Kidney (tissue), 14 donors: Measurements from ENCODE around the gene RAD51B. TPM values are rescaled to one million over a fixed set of nuclear protein-coding genes. Genes with fewer than 3 reads are reported as not detected.

Source experiments
- DNase-seq, 5 donors: peaks; one replicate each; pipeline ENCODE4 v3.0.0-alpha.2; 2013 to 2020
- FAIRE-seq: peaks from 2 replicates; lab custom pipeline; 2012; peaks lifted over from hg19 to GRCh38; lab: Jason Lieb, UNC
- H3K27ac ChIP-seq, 2 donors: one replicate each; pipeline ENCODE4 v1.7.0; 2013; ENCODE audit warnings: low read depth in 2 of 2, low read length in 2 of 2, inconsistent platforms in 1 of 2
- H3K27me3 ChIP-seq: one replicate; pipeline ENCODE4 v1.7.1; 2013; ENCODE audit warnings: low read length, inconsistent platforms; ENCODE audit not compliant: control insufficient read depth, insufficient read depth
- H3K36me3 ChIP-seq, 3 donors: one replicate each; pipeline versions ENCODE4 v1.7.0 to v1.7.1; 2013; ENCODE audit warnings: low read length in 3 of 3, control low read depth in 1 of 3, inconsistent platforms in 1 of 3; ENCODE audit not compliant: insufficient read depth in 3 of 3, control insufficient read depth in 2 of 3
- H3K4me1 ChIP-seq, 3 donors: one replicate each; pipeline versions ENCODE4 v1.7.0 to v1.7.1; 2013; ENCODE audit warnings: low read length in 3 of 3, inconsistent platforms in 1 of 3, low read depth in 1 of 3; ENCODE audit not compliant: control insufficient read depth in 2 of 3, insufficient read depth in 2 of 3
- H3K4me3 ChIP-seq, 3 donors: one replicate each; pipeline versions ENCODE4 v1.7.0 to v1.8.1; 2013; ENCODE audit warnings: low read length in 3 of 3, control low read depth in 1 of 3, inconsistent platforms in 1 of 3
- H3K9ac ChIP-seq, 3 donors: one replicate each; pipeline versions ENCODE4 v1.7.0 to v1.7.1; 2013; ENCODE audit warnings: low read length in 3 of 3, control low read depth in 1 of 3, inconsistent platforms in 1 of 3
- H3K9me3 ChIP-seq, 3 donors: one replicate each; pipeline versions ENCODE4 v1.7.0 to v1.7.1; 2013; ENCODE audit warnings: low read length in 3 of 3, control low read depth in 1 of 3, inconsistent platforms in 1 of 3; ENCODE audit not compliant: control insufficient read depth in 2 of 3, insufficient read depth in 1 of 3
- CTCF ChIP-seq: IDR thresholded peaks from 3 replicates; pipeline ENCODE4 v1.5.1; 2012; ENCODE audit warnings: mild to moderate bottlenecking, moderate library complexity, borderline replicate concordance; ENCODE audit not compliant: insufficient read depth; ENCODE audit errors: extremely low read depth
- intact Hi-C: fragments of 100-400 bp; cut with DNase I; formaldehyde crosslinking; loops from one replicate; pipeline ENCODE4 v1.11.1; 2022
- polyA plus RNA-seq: library from polyadenylated mRNA; stranded (reverse); fragments of 350-450 nt; fragmentation: Illumina TruSeq; extraction: RNeasy Lipid Tissue Mini Kit (QIAGEN cat#74804); gene quantifications from one replicate; pipeline ENCODE4 v1.2.3, GENCODE V29; 2014; ENCODE audit warnings: low read depth, low replicate concordance; ENCODE audit not compliant: insufficient read depth
- total RNA-seq: library from RNA; stranded (reverse); fragmentation: NEBNext Ultra II Directional; extraction: Animal tissue kit (Norgen Biotek cat#: 25700); gene quantifications from one replicate; pipeline ENCODE4 v1.2.1, GENCODE V29; 2021
- donor health status: control.
- donor health status: control.
- donor health status: control.
- donor health status: control.
- donor health status: control.
- donor health status: DM: yes; HTN: yes; CAD: no.
- donor health status: Normal renal cell carcinoma (clear cell type).

The RAD51B gene
- total and polyA plus RNA-seq, 2 donors from 2014 or later, result 6.9 to 18.0 TPM

DNA sequence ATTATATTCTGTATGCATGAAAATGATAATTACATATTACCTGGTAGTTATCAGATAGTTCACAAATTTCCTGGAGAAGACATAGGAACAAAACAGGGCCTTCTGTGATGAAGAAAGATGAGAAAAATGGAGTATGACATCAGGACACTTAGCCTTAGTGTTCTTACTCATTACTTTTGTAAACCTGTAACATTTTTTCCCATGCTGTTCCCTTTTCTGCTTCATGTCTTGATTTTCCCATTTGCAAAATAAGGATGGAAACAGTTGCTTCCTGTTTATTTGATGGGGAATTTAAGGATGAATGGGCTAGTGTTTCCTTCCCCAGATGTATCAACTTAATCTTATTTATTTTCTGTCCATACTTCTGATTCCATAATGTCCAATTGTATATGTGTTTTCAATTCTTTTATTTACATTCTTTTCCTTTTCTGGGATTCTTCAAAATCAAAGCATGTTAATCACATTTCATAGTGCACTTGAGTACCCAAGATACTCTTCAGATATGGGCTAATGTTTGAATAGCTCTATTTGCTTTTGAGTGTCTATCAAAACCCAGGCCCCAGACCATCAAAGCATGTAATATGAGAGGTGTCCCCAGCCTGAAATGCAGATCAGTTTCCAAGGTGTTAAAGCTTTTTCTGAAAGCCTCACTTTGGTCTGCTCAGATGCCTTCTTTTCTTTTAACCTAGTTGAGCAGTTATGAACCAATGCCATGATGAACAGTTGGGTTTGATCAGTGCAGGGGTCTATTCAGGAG lies 260.5 kb downstream of the RAD51B start:
- no peak for DNase-seq
- H3K27ac ChIP-seq, result no peak overlapping the region
- no peaks in the 10 kb centered on the region for H3K4me1 ChIP-seq
- no peaks in the 10 kb centered on the region for H3K9me3 ChIP-seq
- intact Hi-C loops, result no loop called here
- H3K4me3 ChIP-seq, result no peak overlapping the region
- no peak for TF ChIP-seq CTCF
- H3K27me3 ChIP-seq, result no peaks in the 10 kb centered on the region
- no peak for FAIRE-seq
- no peaks in the 10 kb centered on the region for H3K36me3 ChIP-seq
- no peak overlapping the region for H3K9ac ChIP-seq

- H3K27me3 ChIP-seq, result no peaks in the 10 kb centered on the region
- H3K27ac ChIP-seq, result no peak overlapping the region
- FAIRE-seq (no peak), DNase-seq (no peak)
- H3K36me3 ChIP-seq, result no peaks in the 10 kb centered on the region
- no peak overlapping the region for H3K9ac ChIP-seq
- intact Hi-C loops, result no loop called here
- H3K9me3 ChIP-seq, result no peaks in the 10 kb centered on the region
- H3K4me1 ChIP-seq, result no peaks in the 10 kb centered on the region
- no peak overlapping the region for H3K4me3 ChIP-seq
- no peak for TF ChIP-seq CTCF
These were observed 261.9 kb downstream of the RAD51B start for GRCh38 chr14:68081489-68081888.

GRCh38 chr14:68082698-68083291 lies 263.2 kb downstream of the RAD51B start:
- TF ChIP-seq CTCF, result no peak
- DNase-seq (no peak), FAIRE-seq (no peak)
- H3K4me1 ChIP-seq, result no peaks in the 10 kb centered on the region
- no peaks in the 10 kb centered on the region for H3K9me3 ChIP-seq
- no peak overlapping the region for H3K9ac ChIP-seq
- intact Hi-C loops, result no loop called here
- no peaks in the 10 kb centered on the region for H3K36me3 ChIP-seq
- no peaks in the 10 kb centered on the region for H3K27me3 ChIP-seq
- H3K4me3 ChIP-seq, result no peak overlapping the region
- H3K27ac ChIP-seq, result no peak overlapping the region
